Esophagus squamous epithelium (tissue), 4 donors: ENCODE measurements around the gene CCDC7.
"Not testable (repeated sequence)": the region's sequence is repeated elsewhere in the genome, so short reads cannot be mapped to it uniquely, and the experiment has no call there.

Experiments used
- CTCF ChIP-seq, 6 experiments: fragments of 450-650 bp in 4 of 6; fragments of 200-600 bp in 2 of 6; sonication (generic) in 2 of 6; IDR thresholded peaks; one replicate each; pipeline ENCODE4 v1.5.1; 2016 to 2019; ENCODE audit warnings: antibody characterized with exemption in 6 of 6, mild to moderate bottlenecking in 4 of 6, moderate library complexity in 4 of 6
- POLR2A ChIP-seq, 4 donors: fragments of 450-650 bp; IDR thresholded peaks; one replicate each; pipeline ENCODE4 v1.6.1; 2017; ENCODE audit warnings: antibody characterized with exemption in 4 of 4, mild to moderate bottlenecking in 4 of 4, moderate library complexity in 3 of 4

- TF ChIP-seq POLR2A, CTCF (IDR thresholded peaks at IDR 0.05): not testable (repeated sequence)
Measured at GRCh38 chr10:32657430-32657829, 211.5 kb downstream of the CCDC7 start.
